Gastrocnemius medialis (tissue), 4 donors: ENCODE data around the gene TMEM253.

Experiments used
- CTCF ChIP-seq, 5 experiments: fragments of 450-650 bp in 3 of 5; fragments of 200-600 bp in 2 of 5; sonication (generic) in 2 of 5; IDR thresholded peaks in 4 of 5; conservative IDR thresholded peaks in 1 of 5; 1 replicate in 4 of 5; 2 replicates in 1 of 5; pipeline ENCODE4 v1.5.1; 2016 to 2019; ENCODE audit warnings: antibody characterized with exemption in 5 of 5, mild to moderate bottlenecking in 3 of 5, moderate library complexity in 3 of 5
- POLR2A ChIP-seq, 2 donors: fragments of 450-650 bp; IDR thresholded peaks; one replicate each; pipeline ENCODE4 v1.6.1; 2017; ENCODE audit warnings: antibody characterized with exemption in 2 of 2, mild to moderate bottlenecking in 2 of 2, moderate library complexity in 2 of 2

- TF ChIP-seq CTCF (IDR thresholded peaks at IDR 0.05 in 4 of 5, conservative IDR thresholded peaks at IDR 0.05 in 1 of 5), result no peak
- TF ChIP-seq POLR2A (IDR thresholded peaks at IDR 0.05), result no peak
Measured at GRCh38 chr14:21096438-21096837, 4.4 kb upstream of the TMEM253 start.
